HG03565 (cell line): Measurements from ENCODE around the gene STPG3.

Experiments
- ATAC-seq: cut with Tn5 transposase; IDR thresholded peaks from one replicate; pipeline ENCODE4 v1.9.1; 2021; ENCODE audit warnings: mild to moderate bottlenecking, moderate library complexity; ENCODE audit not compliant: unreplicated experiment

The STPG3 gene

GRCh38 chr9:137299938-137300337 is 48.9 kb downstream of the STPG3 start:
- no peak for ATAC-seq

GRCh38 chr9:137300567-137301080 is 49.5 kb downstream of the STPG3 start:
- no peak for ATAC-seq

GRCh38 chr9:137301081-137301947 is 50.2 kb downstream of the STPG3 start:
- peak; percentile 3 for ATAC-seq

- ATAC-seq, result peak; percentile 58
Measured at GRCh38 chr9:137302118-137302448, 51.0 kb downstream of the STPG3 start, which contains the start of gene NRARP. Gene NRARP, minus strand, starts transcription at chr9:137302271. Its CDS starts 343 bp downstream, at chr9:137301928.

- ATAC-seq, result peak; percentile 25
Measured at GRCh38 chr9:137302449-137303150, 51.5 kb downstream of the STPG3 start.
